NCI-H1417 (cell line): ENCODE results near the gene TMEM95.

Source experiments
- DNase-seq, 3 experiments: peaks; one replicate each; lab custom pipeline; 2025; lab: John Stamatoyannopoulos, UW

Gene TMEM95

DNA sequence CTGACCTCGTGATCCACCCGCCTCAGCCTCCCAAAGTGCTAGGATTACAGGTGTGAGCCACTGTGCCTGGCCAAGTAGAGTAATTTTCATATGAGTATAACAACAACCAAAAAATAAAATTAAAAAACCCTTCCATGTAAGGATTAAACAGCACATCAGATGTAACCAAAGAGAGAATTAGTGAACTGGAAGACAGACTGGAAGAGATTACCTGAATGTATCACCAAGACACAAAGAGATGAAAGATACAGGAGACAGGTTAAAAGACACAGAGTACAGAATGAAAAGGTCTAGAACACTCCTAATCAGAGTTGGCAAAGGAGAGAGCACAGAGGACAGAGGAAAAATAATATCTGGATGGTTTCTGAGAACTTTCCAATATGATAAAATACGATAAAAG, 24.2 kb downstream of the TMEM95 start:
- no peak for DNase-seq

GRCh38 chr17:7380321-7380720, 25.4 kb downstream of the TMEM95 start:
- peak in 2 of 3 experiments; percentile 6 to 23 for DNase-seq

DNA sequence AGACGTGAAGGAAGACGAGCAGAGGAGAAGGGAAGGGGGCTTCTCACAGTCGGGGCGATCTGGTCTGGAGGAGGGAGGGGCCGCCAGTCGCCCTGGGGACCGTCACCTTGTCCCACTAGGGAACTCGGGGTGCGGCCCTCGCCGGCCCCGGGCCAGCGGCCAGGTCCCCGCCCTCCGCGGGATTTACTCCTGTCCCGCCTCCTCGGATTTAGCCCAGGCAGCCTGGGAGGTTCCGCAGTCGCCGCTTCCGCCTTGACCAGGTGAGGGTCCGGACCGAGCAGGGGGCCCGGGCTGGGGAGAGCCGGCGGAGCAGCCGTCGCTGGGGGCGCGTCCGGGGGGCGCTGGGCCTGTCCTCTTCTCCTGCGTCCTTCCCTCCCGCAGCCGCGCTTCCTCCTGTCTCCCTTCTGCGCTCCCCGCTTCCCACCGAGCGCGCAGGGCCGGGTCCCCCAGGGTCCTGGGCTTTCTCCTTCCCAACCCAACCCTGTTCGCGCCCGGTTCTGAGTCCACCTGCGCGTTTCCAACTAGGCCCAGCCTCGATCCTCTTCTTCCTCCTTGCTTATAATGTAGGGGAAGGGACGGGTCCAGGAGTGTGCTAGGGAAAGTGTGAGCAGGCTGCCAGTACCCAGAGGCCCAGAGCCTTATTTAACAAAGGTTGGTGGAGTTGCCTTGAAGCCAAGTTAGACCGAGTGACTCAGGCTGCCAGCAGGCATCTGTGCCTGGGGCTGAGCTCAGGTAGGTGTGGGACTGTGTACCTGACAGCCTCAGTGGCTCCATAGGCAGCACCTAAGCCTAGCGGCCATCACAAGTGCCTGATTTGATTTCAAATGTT, 26.1 kb downstream of the TMEM95 start, which contains the start of gene TNK1:
TSS of gene TNK1 (plus strand) at position 235 of the 829 bp plus-strand sequence. CDS start 1,838 bp downstream, outside the sequence.
- peak in 2 of 3 experiments; percentile 9 to 14 for DNase-seq

DNA sequence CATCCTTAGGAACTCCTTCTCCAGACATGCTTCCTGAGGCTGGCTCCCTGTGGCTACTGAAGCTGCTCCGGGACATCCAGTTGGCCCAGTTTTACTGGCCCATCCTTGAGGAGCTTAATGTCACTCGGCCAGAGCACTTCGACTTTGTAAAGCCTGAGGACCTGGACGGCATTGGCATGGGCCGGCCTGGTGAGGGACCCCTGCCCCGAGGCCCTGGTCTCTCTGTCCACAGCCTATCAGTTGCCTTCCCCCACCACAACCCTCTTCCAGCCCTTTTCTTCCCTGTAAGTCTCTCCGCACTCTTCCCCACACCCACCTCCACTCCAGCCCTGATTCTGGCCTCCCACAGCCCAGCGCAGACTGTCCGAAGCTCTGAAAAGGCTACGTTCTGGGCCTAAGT, 27.9 kb downstream of the TMEM95 start:
- no peak for DNase-seq

DNA sequence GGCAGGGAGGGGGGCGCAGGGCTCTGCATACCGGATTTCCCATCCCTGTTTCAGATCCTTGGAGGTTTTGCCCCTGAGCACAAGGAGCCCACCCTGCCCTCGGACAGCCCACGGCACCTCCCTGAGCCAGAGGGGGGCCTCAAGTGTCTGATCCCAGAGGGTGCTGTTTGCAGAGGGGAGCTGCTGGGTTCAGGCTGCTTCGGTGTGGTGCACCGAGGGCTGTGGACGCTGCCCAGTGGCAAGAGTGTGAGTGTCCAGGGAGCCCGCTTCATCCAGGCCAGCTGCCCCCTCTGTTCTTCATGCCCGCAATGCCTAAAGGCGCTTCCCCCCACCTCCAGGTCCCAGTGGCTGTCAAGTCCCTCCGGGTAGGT, 28.4 kb downstream of the TMEM95 start:
- DNase-seq, result no peak

- peak in 1 of 3 experiments; percentile 63 for DNase-seq
These were observed 29.0 kb downstream of the TMEM95 start for GRCh38 chr17:7383742-7384488.

DNA sequence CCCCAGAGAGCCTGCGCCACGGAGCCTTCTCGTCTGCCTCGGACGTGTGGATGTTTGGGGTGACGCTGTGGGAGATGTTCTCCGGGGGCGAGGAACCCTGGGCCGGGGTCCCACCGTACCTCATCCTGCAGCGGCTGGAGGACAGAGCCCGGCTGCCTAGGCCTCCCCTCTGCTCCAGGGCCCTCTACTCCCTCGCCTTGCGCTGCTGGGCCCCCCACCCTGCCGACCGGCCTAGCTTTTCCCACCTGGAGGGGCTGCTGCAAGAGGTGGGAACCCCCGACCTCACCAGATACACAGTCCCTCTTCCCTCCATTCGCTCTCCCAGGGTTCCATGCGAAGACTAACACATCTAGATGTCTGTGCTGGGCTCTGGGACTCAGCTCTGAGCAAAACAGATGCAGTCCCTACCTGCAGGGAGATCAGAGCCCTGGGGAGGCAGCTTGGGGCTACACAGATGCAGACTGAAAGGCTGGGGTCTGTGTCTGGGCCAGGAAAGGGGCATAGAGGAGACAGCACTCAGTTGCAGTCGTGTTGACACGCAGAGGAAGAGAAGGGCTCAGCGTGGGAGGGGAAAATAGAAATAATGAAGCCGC, 29.6 kb downstream of the TMEM95 start:
- DNase-seq, result no peak

DNA sequence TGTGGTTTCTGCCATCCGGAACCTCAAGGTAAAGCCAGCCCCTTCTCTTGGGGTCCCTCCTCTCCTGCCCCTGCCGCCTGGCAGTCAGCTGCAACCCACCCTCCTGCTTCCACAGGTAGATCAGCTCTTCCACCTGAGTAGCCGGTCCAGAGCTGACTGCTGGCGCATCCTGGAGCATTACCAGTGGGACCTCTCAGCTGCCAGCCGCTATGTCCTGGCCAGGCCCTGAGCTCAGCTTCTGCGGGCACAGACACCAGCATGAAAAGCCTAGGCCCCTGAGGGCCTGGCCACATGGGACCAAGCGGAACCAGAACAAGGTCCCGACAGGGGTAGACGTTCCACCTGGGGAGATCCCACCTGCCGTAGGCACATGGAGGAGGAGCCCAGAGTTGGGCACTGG, 33.9 kb downstream of the TMEM95 start:
- DNase-seq, result no peak

- no peak for DNase-seq
These were observed 35.3 kb downstream of the TMEM95 start for GRCh38 chr17:7389924-7390910.

DNA sequence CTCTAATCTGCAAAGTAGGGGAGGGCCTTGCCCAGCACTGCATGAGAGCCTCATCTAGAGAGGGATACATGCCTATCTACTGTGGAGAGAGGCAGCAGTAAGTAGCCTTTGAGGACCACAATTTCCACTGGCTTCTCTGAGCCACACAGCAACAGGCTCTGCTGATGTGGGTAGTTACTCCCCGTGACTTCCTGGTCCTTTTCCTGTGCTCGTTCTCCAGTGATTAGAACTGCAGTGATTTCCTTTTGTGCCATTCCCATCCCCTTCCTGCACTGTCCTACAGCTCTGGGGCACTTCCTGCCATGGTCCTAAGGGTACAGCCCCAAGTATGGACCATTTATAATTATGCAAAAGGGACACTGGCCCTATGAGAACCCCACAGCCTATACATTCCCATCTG, 36.4 kb downstream of the TMEM95 start:
- DNase-seq, result no peak

DNA sequence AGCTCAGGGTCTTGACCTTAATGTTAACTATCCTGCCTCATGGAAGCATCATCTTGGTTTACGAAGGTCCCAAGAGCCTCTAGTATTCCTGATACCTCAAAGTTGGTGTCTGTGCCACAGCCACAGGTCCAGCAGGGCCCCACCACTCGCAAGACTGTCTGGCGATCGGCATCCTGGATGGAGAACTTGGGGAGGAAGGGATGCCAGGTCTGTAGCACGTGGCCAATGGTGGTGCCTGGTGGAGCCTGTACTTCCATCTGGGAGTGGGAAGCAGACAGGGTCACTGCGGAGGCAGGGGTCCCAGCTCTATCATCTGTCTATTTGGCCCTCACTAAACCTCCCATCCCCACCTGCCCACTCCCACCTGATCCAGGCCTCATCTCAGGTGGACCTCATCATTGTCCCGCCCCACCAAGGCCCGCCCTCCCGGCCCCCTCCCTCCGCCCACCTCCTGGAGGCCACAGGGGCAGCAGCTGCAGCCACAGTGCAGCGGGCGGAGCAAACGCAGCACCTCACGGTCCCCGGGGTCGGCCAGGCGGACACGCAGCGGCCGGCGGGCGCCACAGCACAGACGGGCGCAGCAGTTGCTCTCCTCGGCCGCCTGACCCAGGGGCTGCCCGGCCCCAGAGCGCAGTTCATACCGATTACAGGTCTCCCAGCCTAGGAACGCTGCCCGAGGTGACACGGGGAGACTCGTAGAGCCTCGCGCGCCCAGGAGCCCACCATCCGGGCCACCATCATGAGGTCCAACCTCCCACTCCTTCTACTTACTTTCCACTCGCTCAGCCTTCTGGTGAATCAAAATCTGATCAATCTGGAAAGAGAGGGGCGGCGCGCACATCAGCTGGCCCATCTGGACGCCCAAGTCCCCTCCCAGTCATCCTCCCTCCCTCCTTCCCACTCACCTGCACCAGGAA, 38.0 kb downstream of the TMEM95 start:
- no peak for DNase-seq

DNA sequence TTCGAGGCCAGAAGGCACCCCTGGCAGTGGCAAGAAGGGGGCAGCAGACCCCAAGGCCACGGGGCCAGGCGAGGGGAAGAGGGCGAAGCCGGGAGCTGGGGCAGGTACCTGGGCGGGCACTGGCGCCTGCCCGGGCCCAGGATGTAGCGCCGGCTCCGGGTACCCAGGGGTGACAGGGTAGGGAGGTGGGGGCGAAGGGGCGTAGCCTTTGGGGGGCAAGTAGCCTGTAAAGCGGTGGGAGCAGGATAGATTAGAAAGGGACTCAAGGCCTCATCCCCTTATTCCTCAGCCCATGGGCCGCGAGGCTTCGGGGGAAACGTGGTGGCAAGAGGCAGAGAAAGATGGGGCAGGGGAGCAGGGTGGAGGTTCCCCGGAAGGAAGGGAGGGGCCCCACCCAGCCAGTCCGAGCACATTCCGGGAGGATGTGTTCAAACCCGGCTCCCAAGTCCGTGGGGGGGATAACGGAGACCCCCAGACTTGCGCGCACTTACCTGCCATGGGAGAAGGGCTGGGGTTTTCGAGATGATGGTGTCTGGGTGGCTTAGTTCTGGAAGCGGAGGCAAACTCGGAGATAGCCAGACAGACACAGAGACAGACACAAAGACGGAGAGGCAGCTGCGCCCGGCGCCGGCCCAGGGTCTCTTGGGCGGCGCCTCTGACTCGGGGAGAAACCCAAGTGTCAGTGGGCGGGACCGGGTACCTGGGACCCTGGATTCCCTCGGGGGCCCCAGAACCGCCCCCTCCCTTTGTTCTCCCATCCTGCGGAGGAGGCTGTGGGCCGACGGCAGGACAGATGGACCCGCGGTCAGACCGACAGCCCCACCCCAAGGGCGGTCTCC, 38.9 kb downstream of the TMEM95 start:
- DNase-seq, result peak; percentile 46 to 75 (median 68)

- DNase-seq, result peak; percentile 75 to 81 (median 77)
These were observed 39.7 kb downstream of the TMEM95 start, which contains the start of gene PLSCR3 for GRCh38 chr17:7394452-7395191. Gene PLSCR3 (minus strand): TSS chr17:7394525. CDS start chr17:7394110, 415 bp downstream.

GRCh38 chr17:7396147-7396546, 41.2 kb downstream of the TMEM95 start:
- DNase-seq, result no peak

DNA sequence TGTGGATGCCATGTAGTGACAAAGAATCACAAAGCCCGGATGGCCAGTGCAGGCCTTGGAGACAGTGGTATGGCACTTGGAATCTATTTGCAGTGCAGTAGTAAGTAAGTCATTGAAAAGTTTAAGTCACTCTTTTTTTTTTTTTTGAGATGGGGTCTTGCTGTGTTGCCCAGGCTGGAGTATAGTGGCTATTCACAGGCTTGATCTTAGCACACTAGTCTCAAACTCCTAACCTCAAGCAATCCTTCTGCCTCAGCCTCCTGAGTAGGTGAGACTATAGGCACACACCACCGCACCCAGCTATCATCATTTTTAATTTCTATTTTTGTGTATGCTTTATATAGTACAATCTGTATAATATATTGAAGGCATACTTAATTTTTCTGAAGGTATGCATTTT, 43.7 kb downstream of the TMEM95 start:
- DNase-seq, result no peak

GRCh38 chr17:7403043-7403726, 48.2 kb downstream of the TMEM95 start:
- peak in 2 of 3 experiments; percentile 68 to 71 for DNase-seq

- peak in 2 of 3 experiments; percentile 82 to 89 for DNase-seq
These were observed 48.7 kb downstream of the TMEM95 start for GRCh38 chr17:7403727-7403976.
